Measurements from ENCODE around the gene COMT. TPM values are rescaled to one million over a fixed set of nuclear protein-coding genes. Genes with fewer than 3 reads are reported as not detected.

The COMT gene
- total and polyA plus RNA-seq, 9 of the 15 experiments (the other 6 are each of a cell fraction or from before 2014, with no cell fraction given) = 12.5 to 351 (median 155) TPM

GRCh38 chr22:19915287-19915954, 26.2 kb upstream of the COMT start (continued):
- TF ChIP-seq ZNF699 (CRISPR knock-in tag; IDR thresholded peaks at IDR 0.05; ENCODE audit: insufficient replicate concordance) = no peak
- no peak for TF ChIP-seq SMARCC2 (IDR thresholded peaks at IDR 0.05; ENCODE audit: low read depth)
- no peak for TF ChIP-seq SMAD1 (IDR thresholded peaks at IDR 0.05; ENCODE audit: low read depth, low read length, partially characterized antibody)
- no peak for TF ChIP-seq DACH1 (IDR thresholded peaks at IDR 0.05; ENCODE audit: partially characterized antibody)
- no peak for TF ChIP-seq ZNF253 (CRISPR knock-in tag; conservative IDR thresholded peaks at IDR 0.05)
- TF ChIP-seq TRIM25 (IDR thresholded peaks at IDR 0.05; ENCODE audit: borderline replicate concordance) = no peak
- TF ChIP-seq, protein P1, sequence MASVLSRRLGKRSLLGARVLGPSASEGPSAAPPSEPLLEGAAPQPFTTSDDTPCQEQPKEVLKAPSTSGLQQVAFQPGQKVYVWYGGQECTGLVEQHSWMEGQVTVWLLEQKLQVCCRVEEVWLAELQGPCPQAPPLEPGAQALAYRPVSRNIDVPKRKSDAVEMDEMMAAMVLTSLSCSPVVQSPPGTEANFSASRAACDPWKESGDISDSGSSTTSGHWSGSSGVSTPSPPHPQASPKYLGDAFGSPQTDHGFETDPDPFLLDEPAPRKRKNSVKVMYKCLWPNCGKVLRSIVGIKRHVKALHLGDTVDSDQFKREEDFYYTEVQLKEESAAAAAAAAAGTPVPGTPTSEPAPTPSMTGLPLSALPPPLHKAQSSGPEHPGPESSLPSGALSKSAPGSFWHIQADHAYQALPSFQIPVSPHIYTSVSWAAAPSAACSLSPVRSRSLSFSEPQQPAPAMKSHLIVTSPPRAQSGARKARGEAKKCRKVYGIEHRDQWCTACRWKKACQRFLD (CRISPR knock-in tag; IDR thresholded peaks at IDR 0.05) = no peak
- no peak for TF ChIP-seq KLF16 (IDR thresholded peaks at IDR 0.05)
- TF ChIP-seq ZNF3 (CRISPR knock-in tag; IDR thresholded peaks at IDR 0.05) = no peak
- TF ChIP-seq ZNF444 (CRISPR knock-in tag; IDR thresholded peaks at IDR 0.05) = no peak
- 0 out of 2 replicates have a peak, but pooled peaks have one; percentile 17 for TF ChIP-seq PHF8 (IDR thresholded peaks at IDR 0.05; ENCODE audit: borderline replicate concordance, low read length)
- no peak for TF ChIP-seq ZBTB34 (CRISPR knock-in tag; IDR thresholded peaks at IDR 0.05)
- TF ChIP-seq TEAD4 (IDR thresholded peaks at IDR 0.05; ENCODE audit: low read length) = no peak
- no peak for TF ChIP-seq TEAD4 (CRISPR knock-in tag; IDR thresholded peaks at IDR 0.05; ENCODE audit: borderline replicate concordance)
- TF ChIP-seq SAP30 (IDR thresholded peaks at IDR 0.05; ENCODE audit: borderline replicate concordance, insufficient read depth, low read depth, low read length, poor library complexity, severe bottlenecking) = peak; percentile 24
- TF ChIP-seq, protein P2, sequence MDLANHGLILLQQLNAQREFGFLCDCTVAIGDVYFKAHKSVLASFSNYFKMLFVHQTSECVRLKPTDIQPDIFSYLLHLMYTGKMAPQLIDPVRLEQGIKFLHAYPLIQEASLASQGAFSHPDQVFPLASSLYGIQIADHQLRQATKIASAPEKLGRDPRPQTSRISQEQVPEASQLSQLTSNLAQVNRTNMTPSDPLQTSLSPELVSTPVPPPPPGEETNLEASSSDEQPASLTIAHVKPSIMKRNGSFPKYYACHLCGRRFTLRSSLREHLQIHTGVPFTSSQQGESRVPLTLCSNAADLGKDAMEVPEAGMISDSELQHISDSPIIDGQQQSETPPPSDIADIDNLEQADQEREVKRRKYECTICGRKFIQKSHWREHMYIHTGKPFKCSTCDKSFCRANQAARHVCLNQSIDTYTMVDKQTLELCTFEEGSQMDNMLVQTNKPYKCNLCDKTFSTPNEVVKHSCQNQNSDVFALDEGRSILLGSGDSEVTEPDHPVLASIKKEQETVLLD (IDR thresholded peaks at IDR 0.05) = no peak
- no peak for TF ChIP-seq SRSF1 (IDR thresholded peaks at IDR 0.05; ENCODE audit: low read depth, low read length)
- TF ChIP-seq IFI16 (CRISPR knock-in tag; IDR thresholded peaks at IDR 0.05) = no peak
- no peak for TF ChIP-seq MCM7 (IDR thresholded peaks at IDR 0.05)
- TF ChIP-seq ZEB2 (IDR thresholded peaks at IDR 0.05) = no peak
- no peak for TF ChIP-seq ARNT (IDR thresholded peaks at IDR 0.05)
- no peak for TF ChIP-seq NFXL1 (CRISPR knock-in tag; IDR thresholded peaks at IDR 0.05)
- TF ChIP-seq, protein P3, sequence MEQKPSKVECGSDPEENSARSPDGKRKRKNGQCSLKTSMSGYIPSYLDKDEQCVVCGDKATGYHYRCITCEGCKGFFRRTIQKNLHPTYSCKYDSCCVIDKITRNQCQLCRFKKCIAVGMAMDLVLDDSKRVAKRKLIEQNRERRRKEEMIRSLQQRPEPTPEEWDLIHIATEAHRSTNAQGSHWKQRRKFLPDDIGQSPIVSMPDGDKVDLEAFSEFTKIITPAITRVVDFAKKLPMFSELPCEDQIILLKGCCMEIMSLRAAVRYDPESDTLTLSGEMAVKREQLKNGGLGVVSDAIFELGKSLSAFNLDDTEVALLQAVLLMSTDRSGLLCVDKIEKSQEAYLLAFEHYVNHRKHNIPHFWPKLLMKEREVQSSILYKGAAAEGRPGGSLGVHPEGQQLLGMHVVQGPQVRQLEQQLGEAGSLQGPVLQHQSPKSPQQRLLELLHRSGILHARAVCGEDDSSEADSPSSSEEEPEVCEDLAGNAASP (IDR thresholded peaks at IDR 0.05) = no peak
